Activated effector memory CD4-positive, alpha-beta T cell treated with anti-CD3 and anti-CD28 coated beads, Interleukin-2, amount 50 U/mL, for 16 hours (primary cell): Measurements from ENCODE around the gene GRAMD1C.
"Not testable (repeated sequence)": the region's sequence is repeated elsewhere in the genome, so short reads cannot be mapped to it uniquely, and the experiment has no call there.

ENCODE experiments used
- DNase-seq: peaks from one replicate; pipeline ENCODE4 v3.0.0-alpha.2; 2020

Gene GRAMD1C

DNA sequence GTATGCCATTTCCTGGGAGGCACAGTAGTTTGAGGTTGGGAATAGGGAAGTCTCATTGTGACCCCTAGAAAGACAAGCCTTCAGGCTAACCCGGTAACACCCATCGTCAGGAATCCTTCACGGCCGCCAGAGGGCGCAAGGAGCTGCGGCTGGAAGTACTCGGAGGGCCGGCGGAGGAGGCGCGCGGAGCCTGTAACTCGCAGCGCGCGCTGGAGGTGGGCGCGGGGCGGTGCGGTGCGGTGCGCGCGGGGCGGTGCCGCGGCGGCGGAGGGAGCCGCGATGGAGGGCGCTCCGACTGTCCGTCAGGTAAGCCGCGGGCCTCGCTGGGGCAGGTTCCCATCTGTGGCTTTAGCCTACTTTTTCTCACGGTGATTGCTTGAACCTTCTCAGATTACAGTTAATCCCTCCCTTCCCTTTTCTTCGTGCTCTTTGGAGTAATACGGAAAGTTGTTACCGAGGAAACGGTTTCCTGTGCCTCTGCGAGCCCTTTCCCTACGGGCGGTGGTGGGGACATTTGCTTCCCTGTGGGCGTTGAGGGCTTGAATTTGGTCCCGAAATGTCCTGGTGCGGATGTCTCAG is at the start of gene GRAMD1C:
Gene GRAMD1C (plus strand): TSS at position 158 of the 579 bp plus-strand sequence. CDS start 122 bp downstream, at position 280.
- DNase-seq = peak; percentile 95

DNA sequence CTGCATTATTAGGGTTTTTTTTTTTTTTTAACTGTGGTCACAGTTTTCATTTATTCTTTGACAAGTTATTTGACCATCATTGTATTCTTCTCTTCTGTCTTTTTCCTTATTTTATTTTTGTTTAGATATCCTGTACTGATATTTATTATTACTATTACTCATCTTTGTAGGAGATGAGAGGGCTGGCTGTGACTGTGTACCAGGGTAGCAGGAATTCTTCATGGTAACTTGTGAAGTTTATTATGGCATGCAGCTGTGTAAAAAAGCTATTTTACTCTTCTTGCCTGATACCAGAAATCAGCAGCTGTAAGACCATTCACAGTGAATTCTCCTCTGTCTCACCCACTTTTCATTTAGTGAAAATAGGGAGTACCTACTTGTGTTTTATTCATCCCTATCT is 47.2 kb upstream of the GRAMD1C start:
- no peak for DNase-seq

DNA sequence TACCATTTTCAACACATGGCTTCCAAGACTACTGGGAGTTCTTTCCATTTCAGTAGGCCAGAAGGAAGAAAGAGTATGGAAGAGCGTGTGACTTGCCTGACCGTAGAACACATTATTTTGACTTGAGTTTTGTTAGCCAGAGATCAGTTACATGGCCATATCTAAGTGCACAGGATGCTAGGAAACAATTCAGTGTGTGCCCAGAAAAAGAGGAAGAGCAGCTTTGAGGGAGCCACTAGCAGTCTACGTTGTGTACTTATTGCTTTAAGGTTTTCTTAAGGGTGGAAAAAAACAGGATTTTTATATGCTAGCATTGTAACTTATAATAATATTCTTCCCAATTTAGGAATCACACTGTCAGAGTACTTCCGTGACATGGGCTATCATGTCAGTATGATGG is 44.1 kb upstream of the GRAMD1C start:
- DNase-seq = no peak

DNA sequence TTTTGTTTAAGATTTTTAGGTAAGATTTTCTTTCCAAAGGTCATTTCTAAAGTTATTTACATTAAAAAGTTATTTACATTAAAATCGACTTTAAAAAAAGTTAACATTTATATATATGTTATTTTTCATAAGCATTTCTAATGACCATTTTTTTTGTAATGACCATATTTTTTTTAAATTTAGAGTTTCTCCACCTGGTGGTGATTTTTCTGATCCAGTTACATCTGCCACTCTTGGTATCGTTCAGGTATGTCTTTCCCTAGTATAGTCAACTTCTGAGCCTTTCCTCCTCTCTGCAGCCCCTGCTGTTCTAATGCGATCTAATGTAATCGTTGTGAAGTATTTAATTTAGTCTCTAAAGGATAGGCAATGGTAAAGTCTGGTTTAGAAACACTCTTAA is 42.9 kb upstream of the GRAMD1C start:
- no peak for DNase-seq

DNA sequence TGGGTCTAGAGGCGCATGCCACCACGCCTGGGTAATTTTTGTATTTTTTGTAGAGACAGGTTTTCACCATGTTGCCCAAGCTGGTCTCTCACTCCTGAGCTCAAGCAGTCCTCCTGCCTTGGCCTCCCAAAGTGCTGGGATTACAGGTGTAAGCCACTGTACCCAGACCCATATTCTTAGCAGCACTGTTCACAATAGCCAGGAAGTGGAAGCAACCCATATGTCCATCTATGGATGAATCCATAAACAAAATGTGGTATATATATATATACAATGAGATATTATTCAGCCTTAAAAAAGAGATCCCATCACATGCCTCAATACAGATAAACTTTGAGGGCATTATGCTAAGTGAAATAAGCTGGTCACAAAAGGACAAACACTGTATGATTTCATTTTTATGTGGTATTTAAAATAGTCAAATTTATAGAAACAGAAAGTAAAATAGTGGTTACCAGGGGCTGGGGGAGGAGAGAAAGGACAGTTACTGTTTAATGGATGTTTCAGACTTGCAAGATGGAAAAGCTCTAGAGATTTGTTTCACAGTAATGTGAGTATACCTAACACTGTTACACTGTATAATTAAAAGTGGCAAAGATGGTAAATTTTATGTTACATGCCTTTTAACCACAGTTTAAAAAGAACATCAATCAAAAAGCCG is 35.7 kb upstream of the GRAMD1C start:
- DNase-seq = no peak

DNA sequence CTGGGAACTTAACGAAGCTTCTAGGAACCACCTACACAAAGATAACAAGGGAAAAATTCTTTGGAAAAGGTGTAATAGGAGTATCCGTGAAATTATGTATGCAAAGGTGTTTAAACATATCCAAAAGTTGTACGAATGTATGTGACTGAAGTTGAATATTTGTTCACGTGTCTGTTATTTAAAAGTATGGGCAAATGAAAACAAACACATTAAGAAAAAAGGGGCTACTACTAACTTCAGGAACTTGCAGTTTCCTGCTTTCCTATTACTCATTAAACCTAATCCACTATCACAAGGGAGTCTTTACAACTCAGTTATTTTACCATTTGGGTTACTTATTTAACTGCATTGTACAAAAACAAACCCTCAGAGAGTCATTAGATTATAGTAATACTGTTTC is 33.9 kb upstream of the GRAMD1C start:
- DNase-seq = no peak

DNA sequence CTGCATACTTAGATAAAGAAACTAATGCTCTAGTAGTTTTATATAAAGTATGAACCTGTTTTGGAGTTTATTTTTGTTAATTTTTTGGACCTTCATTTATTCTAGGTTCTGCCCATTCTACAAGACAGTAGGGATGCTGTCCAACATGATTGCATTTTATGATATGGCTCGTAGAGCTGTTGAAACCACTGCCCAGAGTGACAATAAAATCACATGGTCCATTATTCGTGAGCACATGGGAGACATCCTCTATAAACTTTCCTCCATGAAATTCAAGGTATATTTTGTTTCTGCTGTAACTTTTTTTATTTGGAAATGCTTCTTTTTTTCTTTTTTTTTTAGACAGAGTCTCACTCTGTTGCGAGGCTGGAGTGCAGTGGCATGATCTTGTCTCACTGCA is 33.3 kb upstream of the GRAMD1C start:
- no peak for DNase-seq

DNA sequence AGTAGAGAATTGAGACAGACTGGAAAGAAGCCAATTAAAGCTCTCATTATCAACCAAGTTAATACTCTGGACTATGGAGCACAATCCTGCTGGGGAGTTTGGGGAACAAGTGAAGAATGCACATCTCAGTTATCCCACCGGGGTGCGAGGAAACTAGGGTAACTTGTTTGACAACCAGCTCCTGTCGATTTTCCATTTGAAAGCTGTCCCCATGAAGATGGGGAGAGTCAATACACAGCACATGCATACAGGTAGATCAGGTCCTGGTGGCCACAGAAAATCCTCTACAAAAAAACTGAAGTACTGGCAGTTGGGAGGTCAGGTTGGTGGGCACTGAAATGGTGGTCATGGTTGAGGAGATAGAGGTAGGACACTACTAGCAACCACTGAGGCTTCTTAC is 25.7 kb upstream of the GRAMD1C start:
- no peak for DNase-seq

DNA sequence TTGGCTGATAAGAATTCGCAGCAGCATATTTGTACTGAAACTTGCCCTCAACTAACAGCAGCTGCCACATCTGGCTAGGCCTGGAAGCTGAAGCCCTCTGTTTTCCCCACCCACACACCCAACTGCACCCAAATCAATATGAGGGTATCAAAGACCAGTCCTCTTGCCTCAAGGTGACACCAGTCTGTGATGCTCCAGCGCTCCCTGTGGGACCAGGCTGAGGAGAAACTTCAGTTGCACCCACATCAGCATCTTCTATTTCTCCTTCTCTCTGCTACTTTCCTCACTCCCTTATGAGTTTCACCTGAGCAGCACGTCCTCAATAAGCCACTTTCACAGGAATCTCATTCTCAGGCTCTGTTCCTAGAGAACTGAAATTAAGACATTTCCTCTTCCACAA is 18.7 kb upstream of the GRAMD1C start:
- no peak for DNase-seq

DNA sequence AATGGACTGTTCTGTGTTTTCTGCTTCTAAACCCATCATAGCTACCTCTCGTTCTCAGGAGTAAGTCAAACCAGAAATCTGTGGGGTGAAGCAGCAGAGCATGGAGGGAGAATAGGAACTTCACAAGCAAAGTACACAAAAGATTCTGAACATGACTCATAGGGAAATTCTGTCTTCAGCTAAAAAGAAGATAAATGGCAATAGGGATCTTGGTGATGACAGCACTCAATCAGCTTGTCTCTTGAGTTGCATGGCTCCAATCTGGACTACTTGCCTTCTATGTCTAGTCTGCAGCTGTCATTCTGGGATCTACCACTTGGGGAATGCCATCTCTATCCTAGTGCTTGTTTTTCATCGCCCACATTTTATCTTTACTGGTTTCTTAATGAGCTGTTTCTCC is 13.5 kb upstream of the GRAMD1C start:
- DNase-seq = no peak

DNA sequence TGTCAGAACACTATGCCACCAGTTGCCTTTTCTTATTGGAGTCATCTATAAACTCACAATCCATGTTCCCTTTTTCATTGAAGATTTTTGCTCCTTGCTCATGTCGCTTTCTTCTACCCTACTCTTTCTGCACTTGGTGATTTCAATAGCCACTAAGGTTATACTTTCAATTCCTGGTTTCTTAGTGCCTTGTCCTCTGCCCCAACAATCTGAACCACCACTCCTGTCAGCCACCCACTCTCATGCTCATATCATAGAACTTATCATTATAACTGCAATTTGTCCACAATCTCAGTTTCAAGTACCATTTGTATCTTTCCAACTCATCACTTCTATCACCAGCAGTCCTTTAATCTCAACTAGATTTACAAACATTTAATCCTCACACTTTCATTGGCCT is 10.0 kb upstream of the GRAMD1C start:
- no peak for DNase-seq

DNA sequence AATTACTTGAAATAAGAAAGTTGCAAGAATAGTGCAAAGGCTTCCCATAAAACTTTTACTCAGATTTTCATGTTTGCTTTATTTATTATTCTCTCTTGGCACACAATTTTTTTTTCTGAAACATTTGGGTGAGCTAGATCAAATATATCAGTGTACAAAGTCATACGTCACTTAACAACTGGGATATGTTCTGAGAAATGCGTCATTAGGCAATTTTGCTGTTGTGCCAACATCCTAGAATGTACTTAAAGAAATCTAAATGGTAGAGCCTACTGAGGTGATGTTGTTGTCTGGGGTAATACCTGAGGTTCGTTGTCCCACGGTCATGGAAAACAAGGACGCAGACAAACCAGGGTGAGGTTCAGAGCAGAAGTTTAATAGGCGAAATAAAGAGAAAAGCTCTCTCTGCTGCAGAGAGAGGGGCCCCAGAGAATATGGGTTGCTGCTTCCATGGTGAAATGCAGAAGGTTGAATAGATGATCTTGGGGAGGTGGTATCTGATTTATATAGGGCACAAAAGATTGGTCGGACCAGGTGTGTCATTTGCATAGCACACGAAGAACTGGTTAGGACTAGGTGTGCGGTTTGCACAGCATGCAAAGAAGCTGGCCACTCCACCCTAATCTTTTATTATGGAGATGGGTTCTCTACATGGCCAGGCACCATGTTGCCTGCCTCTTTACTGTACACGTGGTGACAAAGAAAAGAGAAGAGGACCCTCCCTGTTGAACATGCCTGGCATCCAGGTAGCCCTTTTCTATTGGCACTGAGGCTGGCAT is 8.8 kb upstream of the GRAMD1C start:
- DNase-seq = no peak

DNA sequence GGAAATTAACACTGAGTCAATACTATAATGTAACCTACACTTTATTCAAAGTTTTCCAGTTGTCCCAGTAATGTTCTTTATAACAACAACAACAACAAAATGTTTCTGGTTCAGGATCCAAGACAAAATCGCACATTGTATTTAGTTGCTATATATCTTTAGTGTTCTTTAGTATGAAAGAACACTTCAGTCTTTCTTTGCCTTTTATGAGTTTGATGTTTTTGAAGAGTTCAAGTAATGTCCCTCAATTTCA is 7.6 kb upstream of the GRAMD1C start:
- DNase-seq = no peak

DNA sequence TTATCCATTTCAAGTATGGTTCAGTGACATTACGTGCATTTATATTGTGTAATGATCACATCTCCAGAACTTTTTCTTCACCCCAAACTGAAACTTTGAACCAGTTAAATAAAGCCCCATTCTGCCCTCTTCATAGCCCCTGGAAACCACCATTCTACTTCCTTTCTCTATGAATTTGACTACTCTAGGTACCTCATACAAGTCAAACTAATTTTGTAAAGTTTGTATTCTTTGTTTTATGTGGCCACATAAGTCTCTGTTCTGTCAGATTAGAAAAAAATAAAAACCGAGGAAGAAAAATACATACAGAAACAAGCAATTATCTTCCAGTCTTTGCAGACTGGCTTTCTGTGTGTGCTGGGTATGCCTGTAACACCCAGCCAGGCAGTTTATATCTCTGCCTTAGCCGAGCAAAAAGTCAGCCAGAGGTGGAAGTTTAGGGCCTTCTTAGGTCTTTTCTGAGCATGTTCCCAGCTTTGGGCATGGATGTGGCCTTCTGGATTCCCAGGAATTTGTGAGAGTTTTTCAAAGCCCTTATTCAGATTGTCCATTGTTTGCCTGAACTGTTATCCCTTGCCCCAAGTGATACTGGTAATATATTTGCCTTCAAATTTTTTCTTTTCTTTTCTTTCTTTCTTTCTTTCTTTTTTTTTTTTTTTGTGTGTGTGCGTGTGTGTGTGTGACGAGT is 6.0 kb upstream of the GRAMD1C start:
- no peak for DNase-seq

DNA sequence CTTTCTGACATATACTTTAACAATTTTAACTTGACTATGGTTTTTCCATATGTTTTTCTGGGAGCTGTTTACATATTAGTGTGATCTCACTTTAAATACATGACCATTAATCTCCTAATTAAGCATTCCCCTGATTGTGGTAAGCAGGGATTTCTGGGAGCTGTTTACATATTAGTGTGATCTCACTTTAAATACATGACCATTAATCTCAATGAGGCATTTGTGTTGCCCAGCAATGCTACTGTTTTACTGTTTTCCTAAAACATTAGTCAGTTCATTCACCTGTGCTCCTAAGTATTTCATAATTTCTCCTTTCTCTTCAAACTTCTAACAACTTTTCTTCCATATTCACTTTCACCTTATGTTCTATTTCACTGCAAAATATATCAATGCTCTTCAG is 3.6 kb upstream of the GRAMD1C start:
- no peak for DNase-seq

DNA sequence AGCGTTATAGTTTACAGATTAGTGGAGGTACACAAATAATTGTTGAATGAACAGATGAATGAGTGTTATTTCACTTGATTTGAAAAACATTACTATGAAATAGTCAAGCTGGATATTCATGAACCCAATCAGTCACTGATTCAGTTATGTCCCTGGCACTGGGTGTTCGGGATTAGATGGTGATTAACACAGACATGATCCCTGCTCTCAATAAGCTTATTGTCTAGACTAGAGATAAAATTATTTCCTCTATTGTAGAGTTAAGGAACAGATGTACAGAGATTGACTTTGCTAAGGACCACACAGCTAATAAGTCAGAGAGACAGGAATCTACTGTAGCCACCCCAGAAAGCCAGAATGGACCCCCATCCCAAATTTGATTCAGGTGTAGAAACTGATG is 963 bp downstream of the GRAMD1C start:
- DNase-seq = no peak

DNA sequence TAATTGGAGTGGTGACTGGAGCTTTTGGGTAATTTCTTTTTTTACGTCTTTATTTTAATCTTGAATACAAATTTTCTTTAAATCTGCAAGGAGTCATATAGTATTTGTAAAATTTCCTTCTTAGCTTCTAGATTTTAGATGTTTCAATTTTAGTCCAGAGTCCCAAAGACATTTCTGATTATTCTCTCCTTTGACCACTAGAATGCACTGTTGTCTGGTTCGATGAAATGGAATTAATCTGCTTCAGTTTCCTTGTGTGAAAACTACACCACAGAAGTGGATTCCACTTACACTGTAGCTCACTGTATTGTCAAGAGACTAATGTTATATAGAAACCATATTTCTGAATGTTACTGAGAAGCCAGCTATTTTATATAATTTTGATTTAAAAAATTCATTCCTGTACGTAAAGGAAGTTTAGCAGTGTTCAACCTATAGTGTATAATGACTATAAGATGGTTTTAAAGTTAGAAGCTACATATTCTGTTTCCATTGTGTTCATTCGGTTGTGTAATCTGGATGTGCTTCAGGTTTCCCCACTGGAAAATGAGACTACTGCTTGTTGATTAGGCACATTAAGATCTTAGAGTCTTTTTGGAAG is 6.1 kb downstream of the GRAMD1C start:
- DNase-seq = no peak

DNA sequence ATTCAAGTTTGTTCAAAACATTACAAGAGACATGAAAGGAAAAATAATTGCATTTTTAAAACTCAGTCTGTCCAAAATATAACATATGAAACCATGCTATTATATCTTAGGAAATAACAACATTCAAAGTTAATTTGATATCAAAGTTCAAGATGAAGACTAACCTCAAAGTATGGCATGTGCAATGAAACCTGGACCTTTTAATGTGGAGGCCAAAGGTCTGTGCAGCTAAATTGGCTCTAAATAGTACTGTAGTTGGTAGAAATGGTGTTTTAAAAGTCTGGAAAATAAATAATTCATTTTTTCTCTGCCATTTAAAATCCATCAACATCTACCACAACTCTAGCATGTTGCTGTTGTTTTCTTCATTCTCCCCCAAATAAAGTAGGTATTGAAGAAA is 8.7 kb downstream of the GRAMD1C start:
- DNase-seq = no peak

DNA sequence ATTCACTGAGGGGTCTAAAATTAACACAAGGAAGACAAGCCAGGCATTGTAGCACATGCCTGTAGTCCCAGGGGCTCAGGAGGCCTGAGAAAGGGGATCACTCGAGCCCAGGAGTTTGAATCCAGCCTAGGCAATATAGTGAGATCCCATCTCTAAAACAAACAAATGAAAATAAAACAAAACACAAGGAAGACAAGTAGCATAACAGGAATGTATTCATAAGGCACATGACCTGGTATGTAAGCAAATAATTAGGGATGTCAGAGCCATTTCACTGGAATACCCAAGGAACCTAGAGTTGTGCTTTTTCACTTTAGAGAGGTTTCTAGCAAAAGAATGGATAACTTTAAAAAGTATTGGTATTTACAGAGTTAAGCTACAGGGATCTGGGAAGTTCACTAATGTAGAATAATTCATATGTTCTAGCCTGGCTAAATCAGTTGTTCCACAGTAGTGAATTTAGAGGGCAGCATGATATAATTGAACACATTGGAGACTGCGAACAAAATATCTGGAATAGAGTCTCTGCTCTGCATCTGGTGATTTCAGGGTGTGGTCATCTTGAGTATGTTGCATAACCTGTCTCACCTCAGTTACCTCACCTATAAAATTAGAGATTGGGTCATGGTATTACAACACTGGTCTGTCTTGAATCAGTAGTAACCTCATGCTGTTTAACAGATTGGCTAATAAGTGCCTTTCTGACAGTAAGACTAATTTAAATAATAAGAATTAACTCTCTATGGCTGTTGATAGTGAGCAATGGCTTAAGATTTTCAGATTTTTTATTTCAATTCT is 9.3 kb downstream of the GRAMD1C start:
- DNase-seq = no peak

DNA sequence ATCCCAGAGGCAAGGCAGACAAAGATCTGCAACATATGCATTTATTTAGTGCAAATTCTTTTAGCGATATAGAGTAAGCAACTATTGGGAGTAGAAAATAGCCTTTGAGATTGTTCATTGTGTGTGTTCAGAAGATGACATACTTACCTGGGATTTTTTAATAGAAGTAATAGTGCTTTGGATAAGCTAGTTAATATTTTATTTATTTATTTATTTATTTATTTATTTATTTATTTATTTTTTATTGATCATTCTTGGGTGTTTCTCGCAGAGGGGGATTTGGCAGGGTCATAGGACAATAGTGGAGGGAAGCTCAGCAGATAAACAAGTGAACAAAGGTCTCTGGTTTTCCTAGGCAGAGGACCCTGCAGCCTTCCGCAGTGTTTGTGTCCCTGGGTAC is 10.5 kb downstream of the GRAMD1C start:
- not testable (repeated sequence) for DNase-seq

DNA sequence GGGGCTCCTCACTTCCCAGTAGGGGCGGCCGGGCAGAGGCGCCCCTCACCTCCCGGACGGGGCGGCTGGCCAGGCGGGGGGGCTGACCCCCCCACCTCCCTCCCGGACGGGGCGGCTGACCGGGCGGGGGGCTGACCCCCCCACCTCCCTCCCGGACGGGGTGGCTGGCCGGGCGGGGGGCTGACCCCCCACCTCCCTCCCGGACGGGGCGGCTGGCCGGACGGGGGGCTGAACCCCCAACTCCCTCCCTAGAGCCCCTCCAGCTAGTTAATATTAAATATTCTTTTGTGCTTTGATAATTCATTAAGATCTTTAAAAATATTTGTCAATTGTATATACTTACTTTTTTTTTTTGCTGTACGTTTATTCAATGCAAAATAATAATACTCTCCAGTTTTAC is 11.3 kb downstream of the GRAMD1C start:
- not testable (repeated sequence) for DNase-seq

DNA sequence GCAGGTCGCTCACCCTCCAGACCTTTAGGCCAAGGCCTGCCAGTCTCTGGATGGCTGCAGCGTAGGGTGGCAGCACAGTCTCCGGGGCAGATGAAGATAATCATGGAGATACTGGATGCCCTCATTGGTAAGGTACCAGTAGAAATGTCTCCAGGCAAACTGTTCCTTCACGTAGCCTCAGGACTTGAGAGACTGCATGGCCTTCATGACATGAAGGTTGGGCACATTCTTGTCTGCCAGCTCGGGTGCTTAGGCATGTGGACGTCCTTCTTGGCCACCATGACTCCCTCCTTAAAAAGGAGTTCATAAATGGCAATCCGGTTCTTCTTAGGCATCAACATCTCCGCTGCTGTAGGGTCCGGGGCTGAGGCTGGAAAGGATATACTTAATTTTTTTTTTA is 11.8 kb downstream of the GRAMD1C start:
- not testable (repeated sequence) for DNase-seq

DNA sequence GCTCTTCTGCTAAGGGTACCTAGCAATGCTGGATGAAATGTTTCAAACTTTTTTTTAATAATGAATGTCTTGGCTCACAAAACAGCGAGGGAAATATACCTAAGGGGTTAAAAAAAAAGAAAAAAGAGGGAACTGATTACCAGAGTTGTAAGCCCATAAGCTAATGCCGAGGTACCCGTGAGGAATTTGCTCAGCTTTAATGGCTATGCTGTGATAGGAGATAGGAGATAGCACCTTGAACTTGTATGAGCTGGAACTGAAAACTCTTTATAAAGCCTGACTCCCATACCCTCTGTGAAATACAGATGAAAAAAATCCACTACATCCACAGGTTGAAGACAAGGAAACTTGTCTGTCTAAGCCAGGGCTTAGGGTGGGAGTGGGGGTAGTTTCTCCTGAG is 13.9 kb downstream of the GRAMD1C start:
- DNase-seq = no peak
